Upper lobe of left lung (tissue), 4 donors: ENCODE results near the gene HS3ST5.

Source experiments
- POLR2AphosphoS5 ChIP-seq, 2 donors: sonication (generic); formaldehyde crosslinking; IDR thresholded peaks; one replicate each; pipeline ENCODE4 v1.5.1; 2017; ENCODE audit warnings: antibody characterized with exemption in 2 of 2
- TF ChIP-seq, protein P1 (sequence below), 6 experiments: fragments of 450-650 bp in 4 of 6; fragments of 200-600 bp in 2 of 6; sonication (generic) in 2 of 6; IDR thresholded peaks; one replicate each; pipeline ENCODE4 v1.5.1; 2016 to 2019; ENCODE audit warnings: antibody characterized with exemption in 6 of 6

DNA sequence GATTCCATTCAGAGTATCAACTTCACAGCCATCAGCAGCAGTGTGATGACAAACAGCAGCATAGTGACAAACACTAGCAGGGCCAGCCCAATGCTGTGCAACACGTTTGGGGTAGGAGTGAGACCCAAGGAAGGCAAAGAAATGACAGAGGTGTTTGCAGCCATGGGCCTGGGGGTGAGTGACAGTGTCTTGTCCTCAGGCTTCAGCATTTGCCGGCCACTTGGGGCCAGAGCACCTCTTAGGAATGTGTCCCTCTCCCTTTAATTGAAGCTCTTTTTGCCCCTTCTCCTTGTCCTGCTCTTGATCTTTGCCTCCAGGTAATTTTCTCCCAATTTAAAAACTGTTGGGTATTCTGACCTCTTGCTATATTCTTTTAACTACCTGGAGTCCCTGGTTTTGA, 84.4 kb downstream of the HS3ST5 start:
- TF ChIP-seq, protein P1, sequence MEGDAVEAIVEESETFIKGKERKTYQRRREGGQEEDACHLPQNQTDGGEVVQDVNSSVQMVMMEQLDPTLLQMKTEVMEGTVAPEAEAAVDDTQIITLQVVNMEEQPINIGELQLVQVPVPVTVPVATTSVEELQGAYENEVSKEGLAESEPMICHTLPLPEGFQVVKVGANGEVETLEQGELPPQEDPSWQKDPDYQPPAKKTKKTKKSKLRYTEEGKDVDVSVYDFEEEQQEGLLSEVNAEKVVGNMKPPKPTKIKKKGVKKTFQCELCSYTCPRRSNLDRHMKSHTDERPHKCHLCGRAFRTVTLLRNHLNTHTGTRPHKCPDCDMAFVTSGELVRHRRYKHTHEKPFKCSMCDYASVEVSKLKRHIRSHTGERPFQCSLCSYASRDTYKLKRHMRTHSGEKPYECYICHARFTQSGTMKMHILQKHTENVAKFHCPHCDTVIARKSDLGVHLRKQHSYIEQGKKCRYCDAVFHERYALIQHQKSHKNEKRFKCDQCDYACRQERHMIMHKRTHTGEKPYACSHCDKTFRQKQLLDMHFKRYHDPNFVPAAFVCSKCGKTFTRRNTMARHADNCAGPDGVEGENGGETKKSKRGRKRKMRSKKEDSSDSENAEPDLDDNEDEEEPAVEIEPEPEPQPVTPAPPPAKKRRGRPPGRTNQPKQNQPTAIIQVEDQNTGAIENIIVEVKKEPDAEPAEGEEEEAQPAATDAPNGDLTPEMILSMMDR (IDR thresholded peaks at IDR 0.05) = no peak
- no peak for TF ChIP-seq POLR2AphosphoS5 (IDR thresholded peaks at IDR 0.05)
